T-cell (primary cell): ENCODE results near the gene CRIP1. TPM values are rescaled to one million over a fixed set of nuclear protein-coding genes. Genes with fewer than 3 reads are reported as not detected.

Experiments
- ATAC-seq, 4 experiments: fragments of 200-7000 bp in 3 of 4; fragments of 150-1000 bp in 1 of 4; cut with Tn5 transposase; replicated peaks in 1 of 4; 1 replicate in 3 of 4; 2 replicates in 1 of 4; pipeline ENCODE4 v1.10.0; 2021; ENCODE audit warnings: moderate library complexity in 3 of 4, mild to moderate bottlenecking in 2 of 4, moderate number of reproducible peaks in 1 of 4
- CTCF ChIA-PET, 2 donors: fragments of 300-600 bp; sonication (Branson Sonifier 250); formaldehyde crosslinking; loops; one replicate each; lab custom pipeline; 2022; ENCODE audit warnings: antibody characterized with exemption in 2 of 2; lab: Charles Lee
- POLR2A ChIA-PET, 2 donors: fragments of 300-600 bp; sonication (Branson Sonifier 250); formaldehyde crosslinking; loops; one replicate each; lab custom pipeline; 2022; ENCODE audit warnings: antibody characterized with exemption in 2 of 2; lab: Charles Lee
- DNase-seq, 35 experiments: peaks; one replicate each; pipeline versions ENCODE4 v3.0.0 to v3.0.0-alpha.2; 2013 to 2023
- H3K27ac ChIP-seq: one replicate; pipeline ENCODE4 v1.5.1; 2013; ENCODE audit warnings: low read length
- H3K27me3 ChIP-seq, 2 experiments: replicated peaks in 1 of 2; 1 replicate in 1 of 2; 2 replicates in 1 of 2; pipeline versions ENCODE4 v1.6.1 to v1.7.0; 2013; ENCODE audit warnings: low read length in 1 of 2, mixed read lengths in 1 of 2; ENCODE audit not compliant: control insufficient read depth in 2 of 2, insufficient read depth in 2 of 2; ENCODE audit errors: extremely low read depth in 1 of 2
- H3K36me3 ChIP-seq, 2 donors: 1 replicate in 1 of 2; 2 replicates in 1 of 2; pipeline versions ENCODE4 v1.6.1 to v1.7.0; 2013; ENCODE audit warnings: low read length in 1 of 2; ENCODE audit not compliant: control insufficient read depth in 2 of 2, insufficient read depth in 1 of 2; ENCODE audit errors: extremely low read depth in 1 of 2
- H3K4me1 ChIP-seq, 2 experiments: 1 replicate in 1 of 2; 2 replicates in 1 of 2; pipeline versions ENCODE4 v1.6.1 to v1.7.0; 2013; ENCODE audit warnings: low read length in 2 of 2, mixed read lengths in 1 of 2; ENCODE audit not compliant: insufficient read depth in 2 of 2, control insufficient read depth in 1 of 2; ENCODE audit errors: extremely low read depth in 1 of 2
- H3K4me3 ChIP-seq, 2 donors: 1 replicate in 1 of 2; 2 replicates in 1 of 2; pipeline versions ENCODE4 v1.5.1 to v1.7.0; 2013; ENCODE audit warnings: mild to moderate bottlenecking in 2 of 2, low read length in 1 of 2, moderate library complexity in 1 of 2; ENCODE audit not compliant: control insufficient read depth in 1 of 2; ENCODE audit errors: extremely low read depth in 1 of 2
- H3K9me3 ChIP-seq: 2 replicates; pipeline ENCODE4 v1.7.0; 2013
- H3K27ac Mint-ChIP-seq, 2 donors: one replicate each; pipeline ENCODE4 v1.8.0; 2020 to 2021; ENCODE audit warnings: mild to moderate bottlenecking in 2 of 2, mixed read lengths in 2 of 2
- H3K27me3 Mint-ChIP-seq, 2 donors: one replicate each; pipeline ENCODE4 v1.8.0; 2021 to 2022; ENCODE audit warnings: mixed read lengths in 2 of 2
- H3K36me3 Mint-ChIP-seq: one replicate; pipeline ENCODE4 v1.8.0; 2021; ENCODE audit warnings: mixed read lengths
- H3K4me1 Mint-ChIP-seq, 3 donors: one replicate each; pipeline ENCODE4 v1.8.0; 2020 to 2022; ENCODE audit warnings: mixed read lengths in 3 of 3, mild to moderate bottlenecking in 1 of 3
- H3K4me3 Mint-ChIP-seq, 3 donors: one replicate each; pipeline ENCODE4 v1.8.0; 2020 to 2022; ENCODE audit warnings: mild to moderate bottlenecking in 3 of 3, mixed read lengths in 3 of 3, moderate library complexity in 3 of 3
- H3K9me3 Mint-ChIP-seq, 3 donors: one replicate each; pipeline ENCODE4 v1.8.0; 2020 to 2022; ENCODE audit warnings: mixed read lengths in 3 of 3
- WGBS: methylation state at CpG from one replicate; pipeline ENCODE4 v1.1.5; 2013; ENCODE audit warnings: missing lambda C conversion rate; ENCODE audit not compliant: insufficient coverage; 5-methylcytosine and 5-hydroxymethylcytosine counted together
- total RNA-seq, 35 experiments: library from RNA in 6 of 35; stranded (reverse) in 6 of 35; fragments of 120-200 nt in 1 of 35; gene quantifications; one replicate each; pipeline versions ENCODE4 v1.2.1 to v1.2.4 and lab custom pipeline; 2013 to 2026

The CRIP1 gene
- total RNA-seq, 5 donors from 2014 or later (not counting 1 experiment from before 2014, with no cell fraction given), result 224 to 477 (median 329) TPM

- no peaks in the 10 kb centered on the region for H3K9me3 Mint-ChIP-seq
- H3K4me3 Mint-ChIP-seq, result peak overlapping the region; percentile 28 to 75 (median 62)
- H3K36me3 Mint-ChIP-seq, result no peaks in the 10 kb centered on the region
- H3K4me1 Mint-ChIP-seq, result peaks cover 25 to 35% (median 28%) of the 10 kb centered on the region in 3 donors
- peaks cover 0 to 3% of the 10 kb centered on the region in 2 donors for H3K27me3 Mint-ChIP-seq
- peaks cover 0 to 55% of the 10 kb centered on the region in 2 experiments for H3K27me3 ChIP-seq
- CTCF ChIA-PET, result no interaction called here
- POLR2A ChIA-PET, result no interaction called here
- peaks cover 26 to 82% of the 10 kb centered on the region in 2 experiments for H3K4me1 ChIP-seq
- no peak overlapping the region for H3K27ac Mint-ChIP-seq
- no peaks in the 10 kb centered on the region for H3K9me3 ChIP-seq
- peak overlapping the region in 1 of 2 donors; percentile 35 for H3K4me3 ChIP-seq
- no peak overlapping the region for H3K27ac ChIP-seq
- 58% methylated on average over 21 of the region's 21 CpGs for WGBS
- H3K36me3 ChIP-seq, result peaks cover 0 to under 1% of the 10 kb centered on the region in 2 donors
- ATAC-seq (no peak), DNase-seq (no peak)
Measured at GRCh38 chr14:105476097-105476830, 10.4 kb upstream of the CRIP1 start.

GRCh38 chr14:105476831-105477659, 9.6 kb upstream of the CRIP1 start:
- CTCF ChIA-PET, result interaction anchor here in 1 of 2 donors (1.7 kb wide), 1 partner anchor 12 kb away, joined by 7 read pairs; no protein-coding TSS in a partner anchor
- peak overlapping the region; percentile 12 for H3K27ac ChIP-seq
- peak overlapping the region; percentile 61 to 66 for H3K27ac Mint-ChIP-seq

GRCh38 chr14:105477660-105478397, 8.9 kb upstream of the CRIP1 start:
- peaks cover 32 to 93% of the 10 kb centered on the region in 2 experiments for H3K4me1 ChIP-seq
- no peaks in the 10 kb centered on the region for H3K36me3 Mint-ChIP-seq
- no peaks in the 10 kb centered on the region for H3K9me3 ChIP-seq
- H3K9me3 Mint-ChIP-seq, result no peaks in the 10 kb centered on the region
- peaks cover 0 to 45% of the 10 kb centered on the region in 2 experiments for H3K27me3 ChIP-seq
- H3K27me3 Mint-ChIP-seq, result peaks cover 0 to 3% of the 10 kb centered on the region in 2 donors
- peak overlapping the region; percentile 54 for H3K27ac ChIP-seq
- H3K36me3 ChIP-seq, result no peaks in the 10 kb centered on the region
- peak overlapping the region in 1 of 3 donors; percentile 75 for H3K4me3 Mint-ChIP-seq
- H3K4me3 ChIP-seq, result no peak overlapping the region
- peak overlapping the region; percentile 16 to 61 for H3K27ac Mint-ChIP-seq
- DNase-seq (peak in 33 of 35 experiments; percentile 43 to 88 (median 78)), ATAC-seq (peak in 2 of 4 experiments; percentile 10 to 11)
- POLR2A ChIA-PET, result no interaction called here
- CTCF ChIA-PET, result interaction anchor here in 1 of 2 donors (1.7 kb wide), 1 partner anchor 12 kb away, joined by 7 read pairs; no protein-coding TSS in a partner anchor
- peaks cover 35 to 48% (median 40%) of the 10 kb centered on the region in 3 donors for H3K4me1 Mint-ChIP-seq
- 8% methylated on average over 39 of the region's 56 CpGs for WGBS

More at GRCh38 chr14:105476831-105477659, 9.6 kb upstream of the CRIP1 start:
- ATAC-seq (no peak), DNase-seq (peak in 2 of 35 experiments; percentile 11 to 25)
- Histone ChIP-seq H3K36me3 (no peaks in the 10 kb centered on the region), H3K27me3 (peaks cover 0 to 52% of the 10 kb centered on the region in 2 experiments), H3K4me1 (peaks cover 26 to 89% of the 10 kb centered on the region in 2 experiments), H3K9me3 (no peaks in the 10 kb centered on the region), H3K4me3 (no peak overlapping the region)
- H3K4me3 Mint-ChIP-seq, result peak overlapping the region in 2 of 3 donors; percentile 24 to 75
- no peaks in the 10 kb centered on the region for H3K36me3 Mint-ChIP-seq
- H3K9me3 Mint-ChIP-seq, result no peaks in the 10 kb centered on the region
- 53% methylated on average over 11 of the region's 16 CpGs for whole genome bisulfite sequencing
- POLR2A ChIA-PET, result no interaction called here
- peaks cover 0 to 3% of the 10 kb centered on the region in 2 donors for H3K27me3 Mint-ChIP-seq
- H3K4me1 Mint-ChIP-seq, result peaks cover 29 to 40% (median 33%) of the 10 kb centered on the region in 3 donors

- ATAC-seq (no peak), DNase-seq (peak in 24 of 35 experiments; percentile 13 to 67 (median 48))
- H3K9me3 ChIP-seq, result no peaks in the 10 kb centered on the region
- peaks cover 0 to 3% of the 10 kb centered on the region in 2 donors for H3K27me3 Mint-ChIP-seq
- ChIA-PET POLR2A (no interaction called here), CTCF (interaction anchor here (0.6 to 1.7 kb wide), 4 partner anchors 11 to 233 kb away, joined by 3 to 7 read pairs (median 4); no protein-coding TSS in a partner anchor)
- H3K4me3 ChIP-seq, result no peak overlapping the region
- no peaks in the 10 kb centered on the region for H3K36me3 ChIP-seq
- 38% methylated on average over 46 of the region's 81 CpGs for WGBS
- no peak overlapping the region for H3K27ac Mint-ChIP-seq
- peaks cover 0 to 37% of the 10 kb centered on the region in 2 experiments for H3K27me3 ChIP-seq
- H3K4me1 ChIP-seq, result peaks cover 31 to 93% of the 10 kb centered on the region in 2 experiments
- H3K27ac ChIP-seq, result no peak overlapping the region
- no peaks in the 10 kb centered on the region for H3K9me3 Mint-ChIP-seq
- H3K4me1 Mint-ChIP-seq, result peaks cover 35 to 53% (median 43%) of the 10 kb centered on the region in 3 donors
- H3K4me3 Mint-ChIP-seq, result peak overlapping the region in 1 of 3 donors; percentile 79
- no peaks in the 10 kb centered on the region for H3K36me3 Mint-ChIP-seq
Measured at GRCh38 chr14:105478398-105479251, 8.1 kb upstream of the CRIP1 start.

- Mint-ChIP-seq H3K9me3 (no peaks in the 10 kb centered on the region), H3K36me3 (no peaks in the 10 kb centered on the region), H3K27ac (peak overlapping the region; percentile 70 to 77), H3K4me1 (peaks cover 42 to 58% (median 51%) of the 10 kb centered on the region in 3 donors), H3K27me3 (peaks cover 0 to 3% of the 10 kb centered on the region in 2 donors), H3K4me3 (peak overlapping the region in 2 of 3 donors; percentile 45 to 79)
- H3K36me3 ChIP-seq, result no peaks in the 10 kb centered on the region
- CTCF ChIA-PET, result interaction anchor here in 1 of 2 donors (0.6 to 1.4 kb wide), 3 partner anchors 10 to 234 kb away, joined by 3 to 5 read pairs (median 3); no protein-coding TSS in a partner anchor
- no peak for ATAC-seq
- no peaks in the 10 kb centered on the region for H3K9me3 ChIP-seq
- H3K27me3 ChIP-seq, result peaks cover 0 to 31% of the 10 kb centered on the region in 2 experiments
- DNase-seq, result peak in 4 of 35 experiments; percentile 18 to 53 (median 26)
- POLR2A ChIA-PET, result no interaction called here
- H3K27ac ChIP-seq, result no peak overlapping the region
- 49% methylated on average over 31 of the region's 34 CpGs for WGBS
- no peak overlapping the region for H3K4me3 ChIP-seq
- peaks cover 35 to 97% of the 10 kb centered on the region in 2 experiments for H3K4me1 ChIP-seq
Measured at GRCh38 chr14:105479431-105480158, 7.1 kb upstream of the CRIP1 start.
